Activated CD8-positive, alpha-beta memory T cell treated with anti-CD3 and anti-CD28 coated beads for 36 hours (primary cell): ENCODE results near the gene SRRD. TPM values are rescaled to one million over a fixed set of nuclear protein-coding genes. Genes with fewer than 3 reads are reported as not detected.
"Not testable (repeated sequence)": the region's sequence is repeated elsewhere in the genome, so short reads cannot be mapped to it uniquely, and the experiment has no call there.

Experiments
- CTCF ChIA-PET: fragments of 350-600 bp; sonication (Branson Sonifier 250); formaldehyde crosslinking; loops from one replicate; lab custom pipeline; 2021; ENCODE audit warnings: antibody characterized with exemption; lab: Charles Lee
- POLR2A ChIA-PET: fragments of 350-600 bp; sonication (Branson Sonifier 250); formaldehyde crosslinking; loops from one replicate; lab custom pipeline; 2021; ENCODE audit warnings: antibody characterized with exemption; lab: Charles Lee
- total RNA-seq, 2 experiments: library from RNA; stranded (reverse); gene quantifications; one replicate each; pipeline ENCODE4 v1.2.3, GENCODE V29; 2021

The SRRD gene
- total RNA-seq, 2 experiments from 2014 or later, result 33.6 to 33.8 TPM

DNA sequence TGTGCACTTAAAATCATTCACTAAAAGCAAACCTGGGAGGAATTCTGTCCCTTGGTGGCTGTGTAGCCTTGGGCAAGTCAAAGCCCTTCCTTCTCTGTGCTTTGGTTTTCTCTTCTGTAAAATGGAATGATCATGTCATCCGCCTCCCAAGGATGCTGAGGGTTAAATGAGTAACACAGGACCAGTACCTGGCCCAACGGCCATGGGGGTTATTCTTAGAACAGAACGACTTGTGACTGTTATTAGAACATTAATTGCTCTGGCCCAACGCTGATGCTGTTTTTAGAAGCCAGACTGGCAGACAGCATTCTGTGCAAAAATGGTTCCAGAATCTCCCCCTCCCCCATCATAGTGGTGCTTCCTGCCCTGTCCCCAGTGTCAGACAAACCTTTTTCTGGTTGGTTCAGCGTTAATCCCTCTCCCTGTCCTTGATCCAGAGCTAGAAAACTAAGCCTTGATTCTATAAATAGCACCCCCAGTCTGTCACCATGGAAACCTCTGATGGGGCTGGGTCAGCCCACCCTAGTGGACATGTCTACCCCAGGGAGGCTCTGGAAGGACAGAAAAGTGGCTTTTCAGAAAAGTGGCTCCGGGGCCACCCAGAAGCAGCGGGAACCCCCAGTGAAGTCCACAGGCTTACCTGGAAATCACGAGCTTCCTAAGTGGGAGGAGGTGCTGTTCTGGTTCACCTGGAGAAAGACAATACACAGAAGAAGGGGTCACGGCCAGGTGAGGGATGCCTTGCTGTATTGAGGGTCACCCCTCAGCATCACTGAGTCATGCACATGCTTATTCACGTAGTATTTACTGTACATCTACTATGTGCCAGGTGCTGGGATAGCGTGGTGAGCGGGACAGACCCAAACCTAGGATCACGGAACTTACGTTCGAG, 44.1 kb downstream of the SRRD start:
- ChIA-PET POLR2A (no interaction called here), CTCF (interaction anchor here (1.0 kb wide), 1 partner anchor 52 kb away, joined by 3 read pairs; no protein-coding TSS in a partner anchor)

- CTCF ChIA-PET, POLR2A ChIA-PET: not testable (repeated sequence)
These were observed 44.8 kb downstream of the SRRD start for GRCh38 chr22:26528518-26528917.

DNA sequence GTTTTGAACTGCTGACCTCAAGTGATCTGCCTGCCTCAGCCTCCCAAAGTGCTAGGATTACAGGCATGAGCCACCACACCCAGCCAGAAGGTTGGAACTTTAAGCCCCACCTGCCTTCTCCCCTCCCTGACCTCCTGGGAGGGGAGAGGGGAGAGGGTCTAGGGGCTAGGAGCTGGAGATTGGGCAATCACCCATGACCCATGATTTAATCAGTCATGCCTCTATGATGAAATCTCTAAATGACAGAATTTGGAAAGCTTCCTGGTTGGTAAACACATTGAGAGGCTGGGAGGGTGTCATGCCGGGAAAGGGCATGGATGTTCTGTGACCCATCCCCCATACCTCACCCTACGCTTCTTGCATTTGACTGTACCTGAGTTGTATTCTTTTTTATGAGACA, 45.7 kb downstream of the SRRD start:
- ChIA-PET CTCF (no interaction called here), POLR2A (no interaction called here)

DNA sequence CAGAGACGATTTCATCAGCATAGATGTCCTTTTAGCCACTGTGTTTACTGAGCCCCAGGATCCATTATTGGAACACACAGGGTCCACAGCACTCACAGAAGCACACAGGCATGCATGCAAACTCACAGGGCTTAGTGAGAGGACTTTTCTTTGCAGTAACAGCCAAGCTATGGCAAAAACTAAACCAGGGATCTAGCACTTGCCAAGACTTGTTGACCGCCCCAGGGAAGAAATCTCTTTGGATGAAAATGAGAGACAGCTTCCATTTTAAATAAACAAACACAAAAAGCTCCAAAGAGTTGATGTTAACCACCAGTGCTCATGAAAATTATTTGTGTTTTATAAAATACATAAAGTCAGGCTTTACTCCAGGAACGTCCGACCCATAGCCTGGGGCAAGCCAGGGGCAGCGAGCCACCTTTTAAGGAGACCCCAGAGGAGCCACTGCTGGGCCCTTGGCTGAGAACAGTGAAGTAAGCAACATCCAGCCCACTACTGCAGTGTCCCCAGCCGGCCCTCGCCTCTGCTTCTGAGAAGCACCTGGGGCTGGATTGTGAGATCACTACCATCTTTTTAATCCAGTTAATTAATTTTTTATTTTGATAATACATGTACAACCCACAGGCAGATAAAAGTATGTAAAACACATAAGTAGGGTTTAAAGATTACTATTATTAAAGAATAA, 50.6 kb downstream of the SRRD start:
- POLR2A ChIA-PET, result interaction anchor here (0.6 to 0.7 kb wide), 2 partner anchors 45 to 107 kb away, joined by 3 to 5 read pairs; no protein-coding TSS in a partner anchor
- CTCF ChIA-PET, result interaction anchor here (1.3 kb wide), 1 partner anchor 44 kb away, joined by 3 read pairs; no protein-coding TSS in a partner anchor

DNA sequence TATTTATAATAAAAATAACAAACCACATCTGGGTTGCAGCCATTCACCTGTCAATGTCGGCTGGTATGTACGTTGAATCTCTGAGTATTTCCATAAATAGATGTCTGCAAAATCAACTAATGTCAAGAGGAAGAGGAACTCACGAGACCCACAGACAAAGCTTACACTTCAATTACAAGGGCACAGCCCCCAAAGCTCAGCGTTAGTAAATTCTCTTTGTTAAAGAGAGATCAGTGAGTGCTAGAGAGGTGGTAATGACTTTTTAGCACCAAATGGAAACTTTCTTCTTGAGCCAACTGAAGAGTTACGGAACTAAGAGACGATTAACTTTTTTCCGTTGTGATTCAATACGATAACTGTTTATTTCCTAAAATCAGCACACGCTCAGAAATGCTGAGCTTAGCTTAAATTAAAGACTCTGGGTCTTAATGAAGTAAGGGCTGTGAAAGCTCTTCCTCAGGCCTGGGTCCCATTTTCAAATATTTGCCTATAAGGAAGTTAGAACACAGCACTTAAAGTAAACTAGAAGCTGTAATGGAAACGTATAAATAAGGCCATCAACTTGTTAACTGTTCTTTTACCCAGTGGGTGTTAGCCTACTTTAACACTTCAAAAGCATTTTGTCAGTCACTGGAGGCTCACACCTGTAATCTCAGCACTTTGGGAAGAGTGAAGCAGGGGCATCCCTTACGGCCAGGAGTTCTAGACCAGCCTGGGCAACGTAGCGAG, 51.4 kb downstream of the SRRD start:
- ChIA-PET POLR2A (interaction anchor here (0.5 kb wide), 1 partner anchor 54 kb away, joined by 3 read pairs; no protein-coding TSS in a partner anchor), CTCF (interaction anchor here (1.3 kb wide), 1 partner anchor 43 kb away, joined by 3 read pairs; no protein-coding TSS in a partner anchor)

DNA sequence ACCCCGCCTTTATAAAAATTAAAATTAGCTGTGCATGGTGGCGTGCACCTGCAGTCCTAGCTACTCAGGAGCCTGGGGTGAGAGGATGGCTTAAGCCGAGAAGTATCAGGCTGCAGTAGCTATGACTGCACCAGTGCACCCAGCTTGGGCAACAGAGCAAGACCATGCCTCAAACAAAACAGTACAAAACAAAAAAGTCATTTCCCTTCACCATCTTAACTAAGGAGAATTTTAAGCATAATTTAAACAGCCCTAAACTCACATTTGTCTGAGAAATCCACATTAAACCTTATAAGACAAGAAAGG, 51.9 kb downstream of the SRRD start:
- ChIA-PET POLR2A (no interaction called here), CTCF (interaction anchor here (1.3 kb wide), 1 partner anchor 43 kb away, joined by 3 read pairs; no protein-coding TSS in a partner anchor)

GRCh38 chr22:26536056-26536761, 52.5 kb downstream of the SRRD start:
- ChIA-PET POLR2A (no interaction called here), CTCF (interaction anchor here (0.5 kb wide), 1 partner anchor 17 kb away, joined by 3 read pairs; no protein-coding TSS in a partner anchor)

DNA sequence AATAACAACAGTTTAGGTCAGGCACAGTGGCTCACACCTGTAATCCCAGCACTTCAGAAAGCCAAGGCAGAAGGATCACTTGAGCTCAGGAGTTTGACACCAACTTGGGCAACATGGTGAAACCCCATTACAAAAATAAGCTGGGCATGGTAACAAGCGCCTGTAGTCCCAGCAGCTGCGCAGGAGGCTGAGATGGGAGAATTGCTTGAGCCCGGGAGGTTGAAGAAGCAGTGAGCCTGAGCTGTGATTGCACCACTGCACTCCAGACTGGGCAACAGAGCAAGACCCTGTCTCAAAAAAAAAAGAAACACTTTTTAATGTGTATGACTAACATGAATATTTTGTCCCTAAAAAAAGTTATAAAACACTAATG, 53.1 kb downstream of the SRRD start:
- CTCF ChIA-PET, result interaction anchor here (0.5 kb wide), 1 partner anchor 17 kb away, joined by 3 read pairs; no protein-coding TSS in a partner anchor
- POLR2A ChIA-PET, result interaction anchor here (0.7 kb wide), 1 partner anchor 25 kb away, joined by 3 read pairs; no protein-coding TSS in a partner anchor

DNA sequence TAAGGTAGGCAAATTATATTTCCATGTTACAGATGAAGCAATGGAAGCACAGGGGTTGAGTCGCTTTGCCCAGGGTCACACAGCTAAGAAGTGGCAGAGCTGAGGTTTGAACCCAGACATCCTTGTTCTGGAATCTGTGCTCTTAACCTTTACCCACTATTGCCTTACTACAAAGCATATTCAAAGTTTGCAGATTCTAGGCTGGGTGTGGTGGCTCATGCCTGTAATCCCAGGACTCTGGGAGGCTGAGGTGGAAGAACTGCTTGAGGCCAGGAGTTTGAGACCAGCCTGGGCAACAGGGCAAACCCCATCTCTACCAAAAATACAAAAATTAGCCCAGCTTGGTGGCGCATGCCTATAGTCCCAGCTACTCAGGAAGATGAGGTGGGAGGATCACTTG, 56.4 kb downstream of the SRRD start:
- POLR2A ChIA-PET, result no interaction called here
- CTCF ChIA-PET, result no interaction called here

DNA sequence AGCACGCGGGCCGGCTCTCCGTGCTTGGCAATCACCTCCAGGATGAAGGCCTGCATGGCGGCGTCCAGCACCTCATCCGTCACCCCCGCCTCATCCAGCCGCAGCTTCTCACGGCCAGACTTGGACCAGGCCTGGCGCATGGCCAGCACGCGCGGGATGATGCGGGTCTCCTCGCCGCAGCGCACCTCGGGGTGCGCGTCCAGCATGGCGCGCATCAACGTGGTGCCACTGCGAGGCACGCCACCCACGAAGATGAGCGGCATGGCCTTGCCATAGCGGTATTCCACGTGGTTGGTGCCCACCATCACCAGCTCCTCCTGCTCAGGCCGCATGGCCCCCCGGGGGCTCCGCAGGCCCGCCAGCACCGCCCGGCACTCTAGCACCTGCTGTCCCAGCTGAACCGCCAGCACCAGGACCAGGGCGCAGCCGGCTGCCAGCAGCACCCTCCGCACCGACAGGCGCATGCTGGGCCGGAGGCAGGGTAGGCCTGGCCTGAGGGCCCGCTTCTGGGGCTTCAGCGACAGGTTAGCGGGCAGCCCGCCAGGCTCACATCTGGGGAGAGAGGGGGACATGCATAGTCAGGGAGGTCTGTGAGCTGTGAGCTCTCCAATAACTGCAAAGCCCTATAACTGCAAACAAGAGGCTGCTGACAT, 57.6 kb downstream of the SRRD start:
- ChIA-PET CTCF (no interaction called here), POLR2A (no interaction called here)

GRCh38 chr22:26542831-26543230, 59.2 kb downstream of the SRRD start:
- CTCF ChIA-PET, result no interaction called here
- POLR2A ChIA-PET, result no interaction called here

Other genes starting within 250 kb of the SRRD start
- 10 to 100 TPM; 14.5 to 15.1 TPM for gene ASPHD2, start 54.6 kb upstream of the SRRD start, total RNA-seq
- gene HPS4, start 94 bp upstream of the SRRD start, total RNA-seq, result 10 to 100 TPM; 36.8 to 38.6 TPM
- 10 to 100 TPM; 46.4 to 48.6 TPM for gene TFIP11, start 28.6 kb downstream of the SRRD start, total RNA-seq
- gene TPST2, start 106.3 kb downstream of the SRRD start, total RNA-seq, result 10 to 100 TPM; 42.4 to 42.9 TPM
- gene CRYBB1, start 134.2 kb downstream of the SRRD start, total RNA-seq, result not detected
- not detected for gene CRYBA4, start 138.1 kb downstream of the SRRD start, total RNA-seq
- 10 to 100 TPM; 15.4 to 16.9 TPM for gene MIAT, start 173.7 kb downstream of the SRRD start, total RNA-seq